ENCODE data around the gene KATNB1.

GRCh38 chr16:57734925-57735754 is 430 bp upstream of the KATNB1 start:
- TF ChIP-seq CTCF (IDR thresholded peaks at IDR 0.05) = no peak
- TF ChIP-seq POLR2A (IDR thresholded peaks at IDR 0.05) = peak; percentile 50

All from right lobe of liver (tissue), 4 donors.